T47D (cell line): ENCODE measurements around the gene TPP1.

ENCODE experiments used
- DNase-seq, 2 experiments: peaks; one replicate each; pipeline versions ENCODE4 v3.0.0 to v3.0.0-alpha.2; 2011 to 2012; ENCODE audit warnings: low read depth in 1 of 2, low spot score in 1 of 2
- JUND ChIP-seq: IDR thresholded peaks from 2 replicates; pipeline ENCODE4 v1.6.1; 2012; ENCODE audit warnings: low read depth
- in situ Hi-C: cut with HindIII; loops from 2 replicates; pipeline ENCODE4 v1.10.0; 2016; ENCODE audit warnings: low sequenced_read_pairs, low pct_unique_long_range_greater_than_20kb

The TPP1 gene

DNA sequence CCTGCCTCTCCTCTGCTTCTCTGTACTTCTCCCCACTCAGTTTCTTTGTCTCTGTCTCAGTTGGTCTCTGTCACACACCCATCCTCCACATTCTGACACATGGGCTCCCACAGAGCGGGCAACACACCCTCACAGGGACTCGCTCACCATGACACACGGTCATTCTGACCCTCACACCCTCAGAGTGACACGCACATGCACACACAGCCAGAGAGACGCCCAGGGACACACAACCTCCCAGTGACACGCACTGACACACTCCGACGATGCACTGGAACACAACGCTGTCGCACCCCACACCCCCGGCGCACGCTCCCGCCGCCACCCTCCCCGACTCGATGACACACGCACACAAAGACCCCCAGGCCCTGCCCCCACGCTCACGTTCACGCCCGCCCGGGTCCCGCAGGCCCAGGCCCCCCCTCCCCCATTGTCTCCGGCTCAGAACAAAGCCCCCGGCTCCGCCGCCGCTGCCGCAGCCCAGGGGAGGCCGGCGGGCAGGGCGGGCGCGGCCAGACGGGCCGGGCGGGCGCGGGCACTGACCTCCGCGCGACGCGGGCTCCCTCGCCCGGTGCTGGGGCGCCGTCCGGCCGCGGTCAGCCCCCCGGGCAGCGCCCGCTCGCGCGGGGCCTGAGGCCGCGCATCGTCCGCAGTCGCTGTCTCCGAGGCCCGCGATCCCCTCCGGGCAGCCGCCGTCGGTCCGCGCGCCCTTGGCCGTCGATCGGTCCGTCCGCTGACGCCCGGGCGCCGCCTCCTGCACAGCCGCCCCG lies 36.0 kb upstream of the TPP1 start:
- no peak for DNase-seq
- TF ChIP-seq JUND, result no peak
- in situ Hi-C loops, result no loop called here

GRCh38 chr11:6654281-6655019 lies 35.2 kb upstream of the TPP1 start:
- no peak for TF ChIP-seq JUND
- in situ Hi-C loops, result no loop called here
- DNase-seq, result no peak

GRCh38 chr11:6653656-6654055 lies 34.4 kb upstream of the TPP1 start:
- no peak for TF ChIP-seq JUND
- in situ Hi-C loops, result no loop called here

GRCh38 chr11:6653097-6653496 lies 33.9 kb upstream of the TPP1 start:
- no peak for DNase-seq
- in situ Hi-C loops, result no loop called here
- no peak for TF ChIP-seq JUND

More at GRCh38 chr11:6653656-6654055, 34.4 kb upstream of the TPP1 start:
- DNase-seq, result no peak

DNA sequence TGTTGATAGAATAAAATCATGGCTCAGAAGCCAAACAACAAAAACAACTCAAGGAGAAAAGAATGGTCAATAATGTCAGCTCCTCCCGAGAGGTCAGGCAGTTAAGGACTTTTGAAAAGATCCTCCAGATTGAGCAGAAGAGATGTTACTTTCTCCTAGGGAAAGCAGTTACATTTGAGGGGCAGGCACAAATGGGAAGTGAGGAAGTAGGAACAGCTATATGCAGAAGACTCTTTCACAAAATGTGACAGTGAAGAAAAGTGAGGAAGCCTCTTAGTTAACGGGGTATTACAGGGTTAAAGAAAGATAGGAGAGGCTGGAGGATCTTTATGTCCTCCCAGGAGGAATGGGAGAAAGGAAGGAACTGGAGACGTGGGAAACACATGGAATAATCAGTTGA lies 33.0 kb upstream of the TPP1 start:
- no peak for DNase-seq
- in situ Hi-C loops, result no loop called here
- no peak for TF ChIP-seq JUND

DNA sequence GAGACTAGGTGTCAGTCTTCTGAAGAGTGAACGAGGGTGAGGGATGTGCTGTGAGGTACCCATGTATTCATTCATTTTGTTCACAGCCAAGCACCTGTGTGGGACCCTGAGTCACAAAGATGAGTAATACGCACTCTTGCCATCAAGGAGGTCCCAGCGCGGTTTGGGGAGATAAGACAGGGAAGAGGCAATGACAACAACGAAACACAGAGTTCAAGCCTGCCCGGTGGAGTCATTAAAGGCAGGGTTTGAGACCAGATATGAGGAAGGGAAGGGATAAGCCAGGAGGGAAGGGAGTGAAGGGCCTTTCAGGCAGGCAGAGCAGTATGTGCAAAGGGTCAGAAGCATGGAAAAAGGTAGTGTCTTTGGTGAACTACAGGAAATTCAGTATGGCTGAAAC lies 31.8 kb upstream of the TPP1 start:
- DNase-seq, result no peak
- in situ Hi-C loops, result no loop called here
- no peak for TF ChIP-seq JUND

DNA sequence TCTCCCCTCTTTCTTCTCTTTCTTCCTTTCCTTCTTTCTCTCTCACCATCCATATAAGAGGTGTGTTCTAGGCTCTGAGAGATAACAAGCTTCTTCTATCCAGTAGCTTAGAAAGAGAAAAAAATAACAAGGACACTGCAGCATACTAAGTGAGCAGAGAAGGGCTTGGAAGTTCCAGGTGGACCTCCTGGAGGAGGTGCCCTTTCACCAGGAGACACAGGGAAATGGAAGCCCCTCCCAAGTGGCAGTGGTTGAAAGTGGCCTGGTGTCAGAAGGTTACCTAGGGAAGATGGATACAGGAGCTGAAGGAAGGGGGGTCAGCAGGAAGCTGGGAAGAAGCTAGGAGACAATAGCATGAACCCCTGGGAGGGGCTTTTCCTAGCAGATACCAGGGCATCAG lies 30.9 kb upstream of the TPP1 start:
- TF ChIP-seq JUND, result no peak
- in situ Hi-C loops, result no loop called here
- DNase-seq, result no peak

DNA sequence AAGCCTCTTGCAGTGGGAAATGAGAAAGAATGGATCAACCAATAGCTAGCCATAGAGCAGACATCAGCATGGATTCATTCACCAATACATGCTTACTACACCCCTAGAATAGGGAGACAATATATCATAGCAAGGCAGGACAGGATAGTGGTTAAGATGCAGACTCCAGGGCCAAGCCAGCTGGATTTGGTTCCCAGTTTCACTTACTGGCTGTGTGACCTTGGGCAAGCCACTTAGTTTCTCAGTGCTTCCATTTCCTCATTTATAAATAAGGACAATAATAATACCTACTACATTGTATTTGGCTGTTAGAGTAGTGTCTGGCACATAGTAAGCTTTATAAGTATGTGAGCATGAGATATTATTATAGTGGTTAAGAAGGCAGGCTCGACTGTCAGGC lies 29.3 kb upstream of the TPP1 start:
- no peak for TF ChIP-seq JUND
- DNase-seq, result no peak
- in situ Hi-C loops, result no loop called here

DNA sequence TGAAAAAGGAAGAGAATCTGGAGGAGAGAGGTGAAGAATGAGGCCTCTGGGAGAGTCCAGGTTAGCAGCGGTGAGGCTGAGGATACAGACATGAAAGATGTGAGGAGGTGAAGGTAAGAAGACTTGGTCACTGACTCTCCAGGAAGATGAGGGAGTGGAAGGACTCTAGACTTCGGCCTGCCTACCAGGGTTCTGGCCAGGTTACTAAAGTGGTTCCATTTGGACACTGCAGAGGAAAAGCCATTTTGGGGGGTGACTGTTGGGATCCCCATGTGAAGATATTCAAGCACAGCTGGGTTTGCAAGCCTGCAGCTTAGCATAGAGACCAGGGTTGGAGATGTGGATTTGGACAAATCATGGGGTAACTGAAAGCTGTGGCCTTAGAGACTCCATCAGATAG lies 28.6 kb upstream of the TPP1 start:
- no peak for DNase-seq
- in situ Hi-C loops, result no loop called here
- TF ChIP-seq JUND, result no peak

- no peak for DNase-seq
- TF ChIP-seq JUND, result no peak
- in situ Hi-C loops, result no loop called here
Observed at GRCh38 chr11:6646918-6647679, 27.9 kb upstream of the TPP1 start.

DNA sequence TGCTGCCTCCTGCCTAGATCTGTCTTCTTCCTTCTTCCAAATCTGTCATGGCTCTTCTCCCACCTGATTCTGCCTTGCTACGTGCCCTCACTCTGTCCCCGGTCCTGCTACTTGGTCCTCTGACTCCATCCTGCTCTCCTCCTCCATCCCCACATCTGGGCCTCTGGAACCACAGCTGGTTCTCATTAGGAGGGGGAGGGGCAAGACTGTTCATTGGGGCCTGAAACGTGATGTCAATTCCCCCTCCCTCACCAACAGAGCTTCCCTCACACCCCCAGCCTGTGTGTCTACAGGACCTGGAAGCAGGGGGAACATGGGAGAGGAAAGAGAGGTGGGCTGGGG lies 27.3 kb upstream of the TPP1 start:
- TF ChIP-seq JUND, result no peak
- no peak for DNase-seq
- in situ Hi-C loops, result no loop called here

- in situ Hi-C loops, result no loop called here
- no peak for TF ChIP-seq JUND
Observed at GRCh38 chr11:6646071-6646470, 26.8 kb upstream of the TPP1 start.

DNA sequence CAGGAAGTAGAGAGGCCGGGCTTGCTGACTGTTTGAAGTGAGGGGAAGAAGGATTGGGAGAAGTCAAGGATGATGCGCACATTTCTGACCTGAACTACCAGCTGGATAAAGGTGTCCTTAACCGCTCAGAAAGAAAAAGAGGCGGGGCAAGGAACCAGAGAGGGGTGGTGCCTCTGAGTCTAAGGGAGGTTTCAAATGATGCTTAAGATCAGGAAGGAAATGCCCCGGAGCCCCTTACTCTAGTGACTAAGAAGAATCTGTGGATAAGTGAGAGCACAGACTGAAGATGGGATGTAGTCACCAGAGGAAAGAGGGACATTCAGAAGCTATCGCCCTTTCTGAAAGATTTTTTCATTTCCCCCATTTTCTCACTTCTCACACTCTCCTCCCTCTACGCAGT lies 23.7 kb upstream of the TPP1 start:
- in situ Hi-C loops, result no loop called here
- no peak for TF ChIP-seq JUND
- DNase-seq, result no peak

More at GRCh38 chr11:6646071-6646470, 26.8 kb upstream of the TPP1 start:
- DNase-seq, result no peak
